Breast epithelium (tissue), 3 donors: ENCODE results near the gene NFIB.

ENCODE experiments used
- POLR2A ChIP-seq: fragments of 450-650 bp; IDR thresholded peaks from one replicate; pipeline ENCODE4 v1.6.1; 2016; ENCODE audit warnings: antibody characterized with exemption, mild to moderate bottlenecking, moderate library complexity
- POLR2AphosphoS5 ChIP-seq, 3 donors: sonication (generic); formaldehyde crosslinking; IDR thresholded peaks; one replicate each; pipeline ENCODE4 v1.6.1; 2017; ENCODE audit warnings: antibody characterized with exemption in 3 of 3
- TF ChIP-seq, protein P1 (sequence below), 3 donors: fragments of 450-650 bp; IDR thresholded peaks; one replicate each; pipeline ENCODE4 v1.5.1; 2016 to 2017; ENCODE audit warnings: antibody characterized with exemption in 3 of 3, mild to moderate bottlenecking in 3 of 3, moderate library complexity in 3 of 3

DNA sequence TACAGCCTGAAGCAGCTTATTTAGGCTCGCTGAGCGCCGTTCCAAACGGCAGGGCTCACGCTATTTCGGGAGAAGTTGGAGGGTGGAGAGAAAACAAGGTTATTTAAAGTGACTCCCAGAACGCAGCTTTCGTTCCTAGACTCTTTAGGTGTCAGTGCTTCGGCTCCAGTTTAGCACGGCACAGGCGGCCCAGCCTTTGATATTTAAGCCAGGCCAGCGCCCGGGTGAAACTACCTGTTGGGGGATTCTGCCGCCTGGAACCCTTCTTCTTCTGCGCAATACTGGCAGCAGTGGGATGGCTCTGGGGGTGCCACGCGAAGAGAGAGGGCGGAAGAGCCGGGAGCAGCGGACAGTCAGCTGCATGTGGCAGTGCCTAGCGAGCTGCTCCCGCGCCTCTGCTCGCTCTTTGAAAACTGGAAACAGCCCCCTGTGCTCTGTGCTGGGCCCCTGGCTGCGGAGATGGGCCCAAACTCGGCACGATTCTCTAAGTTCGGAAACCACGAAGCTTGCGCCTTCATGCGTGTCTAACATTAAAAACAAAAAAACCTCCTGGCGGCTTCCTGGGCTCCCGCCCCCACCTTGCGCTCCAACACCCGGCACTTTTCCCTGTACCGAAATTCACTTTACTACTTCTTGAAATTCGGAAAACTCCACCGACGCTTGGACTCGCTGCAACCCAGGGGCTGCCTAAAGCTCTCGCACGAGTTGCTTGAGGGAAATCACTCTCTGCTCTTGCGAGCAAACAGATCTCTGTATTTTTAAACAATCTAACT, 34.6 kb upstream of the NFIB start:
- TF ChIP-seq, protein P1, sequence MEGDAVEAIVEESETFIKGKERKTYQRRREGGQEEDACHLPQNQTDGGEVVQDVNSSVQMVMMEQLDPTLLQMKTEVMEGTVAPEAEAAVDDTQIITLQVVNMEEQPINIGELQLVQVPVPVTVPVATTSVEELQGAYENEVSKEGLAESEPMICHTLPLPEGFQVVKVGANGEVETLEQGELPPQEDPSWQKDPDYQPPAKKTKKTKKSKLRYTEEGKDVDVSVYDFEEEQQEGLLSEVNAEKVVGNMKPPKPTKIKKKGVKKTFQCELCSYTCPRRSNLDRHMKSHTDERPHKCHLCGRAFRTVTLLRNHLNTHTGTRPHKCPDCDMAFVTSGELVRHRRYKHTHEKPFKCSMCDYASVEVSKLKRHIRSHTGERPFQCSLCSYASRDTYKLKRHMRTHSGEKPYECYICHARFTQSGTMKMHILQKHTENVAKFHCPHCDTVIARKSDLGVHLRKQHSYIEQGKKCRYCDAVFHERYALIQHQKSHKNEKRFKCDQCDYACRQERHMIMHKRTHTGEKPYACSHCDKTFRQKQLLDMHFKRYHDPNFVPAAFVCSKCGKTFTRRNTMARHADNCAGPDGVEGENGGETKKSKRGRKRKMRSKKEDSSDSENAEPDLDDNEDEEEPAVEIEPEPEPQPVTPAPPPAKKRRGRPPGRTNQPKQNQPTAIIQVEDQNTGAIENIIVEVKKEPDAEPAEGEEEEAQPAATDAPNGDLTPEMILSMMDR (IDR thresholded peaks at IDR 0.05), result no peak
- no peak for TF ChIP-seq POLR2A
- TF ChIP-seq POLR2AphosphoS5 (IDR thresholded peaks at IDR 0.05), result no peak
